Measurements from ENCODE around the gene SH3PXD2B. TPM values are rescaled to one million over a fixed set of nuclear protein-coding genes. Genes with fewer than 3 reads are reported as not detected.

The SH3PXD2B gene
- total RNA-seq, 1 experiment from 2014 or later, result 17.7 TPM

GRCh38 chr5:172456076-172456722 lies 1.9 kb upstream of the SH3PXD2B start:
- in situ Hi-C loops (cut with HindIII; ENCODE audit: low sequenced_read_pairs), result no loop called here
- DNase-seq (ENCODE audit: low spot score), result no peak

GRCh38 chr5:172455511-172456061 lies 1.3 kb upstream of the SH3PXD2B start:
- peak; percentile 81 for DNase-seq (ENCODE audit: low spot score)
- in situ Hi-C loops (cut with HindIII; ENCODE audit: low sequenced_read_pairs), result no loop called here

- no peak for DNase-seq (ENCODE audit: low spot score)
- in situ Hi-C loops (cut with HindIII; ENCODE audit: low sequenced_read_pairs), result no loop called here
Observed at GRCh38 chr5:172455087-172455381, 709 bp upstream of the SH3PXD2B start.

GRCh38 chr5:172453986-172454357 lies 353 bp downstream of the SH3PXD2B start:
- DNase-seq (ENCODE audit: low spot score), result peak; percentile 48
- in situ Hi-C loops (cut with HindIII; ENCODE audit: low sequenced_read_pairs), result no loop called here

GRCh38 chr5:172453206-172453985 lies 929 bp downstream of the SH3PXD2B start:
- in situ Hi-C loops (cut with HindIII; ENCODE audit: low sequenced_read_pairs), result no loop called here
- DNase-seq (ENCODE audit: low spot score), result no peak

GRCh38 chr5:172452398-172453205 lies 1.7 kb downstream of the SH3PXD2B start:
- in situ Hi-C loops (cut with HindIII; ENCODE audit: low sequenced_read_pairs), result no loop called here
- DNase-seq (ENCODE audit: low spot score), result peak; percentile 73

- DNase-seq (ENCODE audit: low spot score), result peak; percentile 27
- in situ Hi-C loops (cut with HindIII; ENCODE audit: low sequenced_read_pairs), result no loop called here
Observed at GRCh38 chr5:172451771-172452197, 2.5 kb downstream of the SH3PXD2B start.

- DNase-seq (ENCODE audit: low spot score), result peak; percentile 87
- in situ Hi-C loops (cut with HindIII; ENCODE audit: low sequenced_read_pairs), result no loop called here
Observed at GRCh38 chr5:172450861-172451695, 3.2 kb downstream of the SH3PXD2B start.

- in situ Hi-C loops (cut with HindIII; ENCODE audit: low sequenced_read_pairs), result no loop called here
- DNase-seq (ENCODE audit: low spot score), result no peak
Observed at GRCh38 chr5:172450453-172450852, 3.9 kb downstream of the SH3PXD2B start.

GRCh38 chr5:172448999-172449398 lies 5.3 kb downstream of the SH3PXD2B start:
- in situ Hi-C loops (cut with HindIII; ENCODE audit: low sequenced_read_pairs), result no loop called here
- DNase-seq (ENCODE audit: low spot score), result no peak

- in situ Hi-C loops (cut with HindIII; ENCODE audit: low sequenced_read_pairs), result no loop called here
- DNase-seq (ENCODE audit: low spot score), result no peak
Observed at GRCh38 chr5:172447646-172448365, 6.5 kb downstream of the SH3PXD2B start.

GRCh38 chr5:172446336-172447051 lies 7.8 kb downstream of the SH3PXD2B start:
- in situ Hi-C loops (cut with HindIII; ENCODE audit: low sequenced_read_pairs), result no loop called here
- DNase-seq (ENCODE audit: low spot score), result peak; percentile 68

- in situ Hi-C loops (cut with HindIII; ENCODE audit: low sequenced_read_pairs), result no loop called here
- DNase-seq (ENCODE audit: low spot score), result no peak
Observed at GRCh38 chr5:172445866-172446265, 8.5 kb downstream of the SH3PXD2B start.

- in situ Hi-C loops (cut with HindIII; ENCODE audit: low sequenced_read_pairs), result no loop called here
- no peak for DNase-seq (ENCODE audit: low spot score)
Observed at GRCh38 chr5:172444626-172445365, 9.5 kb downstream of the SH3PXD2B start.

GRCh38 chr5:172444110-172444510 lies 10.2 kb downstream of the SH3PXD2B start:
- DNase-seq (ENCODE audit: low spot score), result no peak
- in situ Hi-C loops (cut with HindIII; ENCODE audit: low sequenced_read_pairs), result no loop called here

GRCh38 chr5:172443441-172444109 lies 10.8 kb downstream of the SH3PXD2B start:
- DNase-seq (ENCODE audit: low spot score), result peak; percentile 93
- in situ Hi-C loops (cut with HindIII; ENCODE audit: low sequenced_read_pairs), result no loop called here

GRCh38 chr5:172442592-172442991 lies 11.7 kb downstream of the SH3PXD2B start:
- no peak for DNase-seq (ENCODE audit: low spot score)

More at GRCh38 chr5:172442592-172442991, 11.7 kb downstream of the SH3PXD2B start:
- in situ Hi-C loops (cut with HindIII; ENCODE audit: low sequenced_read_pairs), result no loop called here
